GM23248 (cell line): Measurements from ENCODE around the gene KRT13. TPM values are rescaled to one million over a fixed set of nuclear protein-coding genes. Genes with fewer than 3 reads are reported as not detected.

Experiments used
- DNase-seq: peaks from one replicate; pipeline ENCODE4 v3.0.0-alpha.2; 2015
- H2AFZ ChIP-seq: fragments of 200-600 bp; sonication (generic); 2 replicates; pipeline ENCODE4 v1.6.1; 2016; ENCODE audit warnings: antibody characterized with exemption
- H3F3A ChIP-seq: fragments of 200-600 bp; sonication (generic); 2 replicates; pipeline ENCODE4 v1.6.1; 2016; ENCODE audit warnings: mild to moderate bottlenecking, antibody characterized with exemption, mixed run types; ENCODE audit not compliant: insufficient read depth
- H3K27ac ChIP-seq: fragments of 200-600 bp; sonication (generic); 2 replicates; pipeline ENCODE4 v1.5.1; 2016; ENCODE audit warnings: mild to moderate bottlenecking
- H3K27me3 ChIP-seq: fragments of 200-600 bp; sonication (generic); replicated peaks from 2 replicates; pipeline ENCODE4 v1.6.1; 2016; ENCODE audit warnings: mild to moderate bottlenecking; ENCODE audit not compliant: insufficient read depth
- H3K36me3 ChIP-seq: fragments of 200-600 bp; sonication (generic); 2 replicates; pipeline ENCODE4 v1.6.1; 2016; ENCODE audit warnings: low read depth, mild to moderate bottlenecking
- H3K4me1 ChIP-seq: fragments of 200-600 bp; sonication (generic); 2 replicates; pipeline ENCODE4 v1.6.1; 2016; ENCODE audit warnings: mild to moderate bottlenecking; ENCODE audit not compliant: insufficient read depth
- H3K4me2 ChIP-seq: fragments of 200-600 bp; sonication (generic); one replicate; pipeline ENCODE4 v1.6.1; 2016; ENCODE audit warnings: mild to moderate bottlenecking; ENCODE audit not compliant: unreplicated experiment
- H3K4me3 ChIP-seq: fragments of 200-600 bp; sonication (generic); 2 replicates; pipeline ENCODE4 v1.5.1; 2016; ENCODE audit warnings: mild to moderate bottlenecking
- H3K79me2 ChIP-seq: fragments of 200-600 bp; sonication (generic); 2 replicates; pipeline ENCODE4 v1.6.1; 2016; ENCODE audit warnings: mild to moderate bottlenecking; ENCODE audit not compliant: insufficient read depth
- H3K9ac ChIP-seq: fragments of 200-600 bp; sonication (generic); 2 replicates; pipeline ENCODE4 v1.6.1; 2016; ENCODE audit warnings: mild to moderate bottlenecking
- H3K9me2 ChIP-seq: fragments of 200-600 bp; sonication (generic); 2 replicates; pipeline ENCODE4 v1.6.1; 2016; ENCODE audit warnings: mixed run types, mild to moderate bottlenecking, moderate library complexity; ENCODE audit not compliant: insufficient read depth
- H3K9me3 ChIP-seq: fragments of 200-600 bp; sonication (generic); one replicate; pipeline ENCODE4 v1.6.1; 2017; ENCODE audit warnings: low read depth
- H4K20me1 ChIP-seq: fragments of 200-600 bp; sonication (generic); 2 replicates; pipeline ENCODE4 v1.6.0; 2016; ENCODE audit not compliant: insufficient read depth
- EZH2 ChIP-seq: fragments of 200-600 bp; sonication (generic); IDR thresholded peaks from 2 replicates; pipeline ENCODE4 v1.6.1; 2018; ENCODE audit warnings: antibody characterized with exemption, mild to moderate bottlenecking; ENCODE audit not compliant: insufficient read depth, poor library complexity, severe bottlenecking
- EZH2phosphoT487 ChIP-seq: fragments of 200-600 bp; sonication (generic); IDR thresholded peaks from 2 replicates; pipeline ENCODE4 v1.6.1; 2018; ENCODE audit warnings: antibody characterized with exemption, moderate library complexity, mild to moderate bottlenecking, low read depth; ENCODE audit not compliant: insufficient read depth
- WGBS, 2 experiments: methylation state at CpG; one replicate each; pipeline ENCODE4 v1.1.6; 2015 to 2017; ENCODE audit warnings: low lambda C conversion rate in 2 of 2, low coverage in 1 of 2; ENCODE audit errors: missing lambda C conversion rate in 2 of 2; 5-methylcytosine and 5-hydroxymethylcytosine counted together
- in situ Hi-C: fragments of 300-500 bp; cut with MboI; formaldehyde crosslinking; loops from 2 replicates; pipeline ENCODE4 v1.15.0; 2020
- polyA plus RNA-seq: library from polyadenylated mRNA; unstranded; fragments of >200 nt; fragmentation: Nextera tagmentation; extraction: Ambion mirVana; gene quantifications from 2 replicates; pipeline ENCODE4 v1.2.1, GENCODE V29; 2016
- total RNA-seq: library from RNA; depleted of rRNA; stranded (reverse); fragments of >200 nt; shearing (Covaris generic); gene quantifications from 2 replicates; pipeline ENCODE4 v1.2.3, GENCODE V29; 2014

The KRT13 gene
- total and polyA plus RNA-seq, 2 experiments from 2014 or later = not detected

GRCh38 chr17:41492351-41492750 lies 13.1 kb downstream of the KRT13 start:
- Histone ChIP-seq H4K20me1 (no peaks in the 10 kb centered on the region), H3K4me3 (no peak overlapping the region), H3K9me2 (no peaks in the 10 kb centered on the region), H3K4me2 (no peak overlapping the region), H3K27me3 (no peaks in the 10 kb centered on the region), H3K9me3 (no peaks in the 10 kb centered on the region), H3K79me2 (no peaks in the 10 kb centered on the region), H3K9ac (no peak overlapping the region), H3K4me1 (peaks cover 12% of the 10 kb centered on the region), H3K27ac (no peak overlapping the region), H3K36me3 (no peaks in the 10 kb centered on the region), H2AFZ (no peak overlapping the region), H3F3A (no peaks in the 10 kb centered on the region)
- TF ChIP-seq EZH2phosphoT487 (no peak), EZH2 (no peak)
- DNase-seq = no peak
- 70 to 72% methylated on average over 6 of the region's 6 CpGs for WGBS, 2 experiments
- in situ Hi-C loops = no loop called here

- Histone ChIP-seq H3K27ac (no peak overlapping the region), H3K4me2 (no peak overlapping the region), H3K4me3 (no peak overlapping the region), H4K20me1 (no peaks in the 10 kb centered on the region), H3K9ac (no peak overlapping the region), H3K36me3 (no peaks in the 10 kb centered on the region), H3K9me2 (no peaks in the 10 kb centered on the region), H3F3A (no peaks in the 10 kb centered on the region), H3K4me1 (peaks cover 11% of the 10 kb centered on the region), H2AFZ (no peak overlapping the region), H3K27me3 (no peaks in the 10 kb centered on the region), H3K9me3 (no peaks in the 10 kb centered on the region), H3K79me2 (no peaks in the 10 kb centered on the region)
- in situ Hi-C loops = no loop called here
- 52 to 76% methylated on average over 2 of the region's 2 CpGs for WGBS, 2 experiments
- no peak for DNase-seq
- TF ChIP-seq EZH2phosphoT487 = no peak
- no peak for TF ChIP-seq EZH2
Observed at GRCh38 chr17:41491476-41491875, 13.9 kb downstream of the KRT13 start.

DNA sequence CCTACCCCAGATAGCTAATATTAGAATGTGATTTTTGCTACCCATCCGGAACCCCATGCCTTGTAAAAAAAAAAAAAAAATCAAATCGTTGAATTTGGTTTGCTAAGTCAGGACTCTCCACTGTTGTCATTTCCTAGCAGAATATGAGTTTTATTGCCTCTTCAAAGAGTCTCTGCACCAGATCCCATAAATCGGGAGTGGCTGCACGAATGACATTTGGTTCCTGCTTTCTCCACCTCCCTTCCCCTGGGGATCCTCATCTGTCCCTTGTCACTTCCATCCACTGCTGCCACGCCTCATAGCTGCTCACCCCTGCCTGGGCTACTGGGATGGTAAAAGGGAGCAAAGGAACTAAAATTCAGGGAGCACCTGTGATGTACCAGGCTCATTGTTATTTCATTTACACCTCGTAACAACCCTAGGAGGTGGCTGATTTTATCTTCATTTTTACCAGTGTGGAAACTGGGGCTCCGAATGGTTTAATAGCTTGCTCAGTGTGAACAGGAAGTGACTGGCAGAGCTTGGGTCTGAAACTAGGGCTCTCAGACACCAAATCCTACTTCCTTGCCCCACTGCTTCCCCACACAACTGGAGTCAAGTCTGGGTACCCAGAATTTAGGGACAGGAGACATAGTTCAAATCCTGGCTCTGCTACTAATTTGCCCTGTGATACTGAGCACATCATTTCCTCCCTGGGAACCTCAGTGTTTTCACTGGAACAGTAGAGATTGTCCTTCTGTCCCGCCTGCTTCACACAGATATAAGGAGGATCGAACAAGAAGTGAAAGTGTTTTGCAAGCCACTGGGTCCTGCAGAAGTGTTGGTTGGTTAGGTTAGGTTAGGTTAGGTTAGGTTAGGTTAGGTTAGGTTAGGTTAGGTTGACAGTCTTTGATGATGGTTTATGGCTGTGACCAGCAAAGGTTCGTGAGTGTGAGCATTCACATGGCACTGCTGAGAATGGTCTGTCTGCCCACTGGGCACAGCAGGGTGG lies 15.1 kb downstream of the KRT13 start:
- H3K4me3 ChIP-seq = no peak overlapping the region
- H2AFZ ChIP-seq = no peak overlapping the region
- no peaks in the 10 kb centered on the region for H4K20me1 ChIP-seq
- TF ChIP-seq EZH2 (no peak), EZH2phosphoT487 (no peak)
- no peak overlapping the region for H3K27ac ChIP-seq
- no peaks in the 10 kb centered on the region for H3F3A ChIP-seq
- H3K27me3 ChIP-seq = no peaks in the 10 kb centered on the region
- H3K9me2 ChIP-seq = no peaks in the 10 kb centered on the region
- no peaks in the 10 kb centered on the region for H3K36me3 ChIP-seq
- H3K4me2 ChIP-seq = no peak overlapping the region
- DNase-seq = no peak
- no peaks in the 10 kb centered on the region for H3K79me2 ChIP-seq
- H3K9me3 ChIP-seq = no peaks in the 10 kb centered on the region
- peaks cover 9% of the 10 kb centered on the region for H3K4me1 ChIP-seq
- in situ Hi-C loops = no loop called here
- no peak overlapping the region for H3K9ac ChIP-seq
- WGBS, 2 experiments = 70 to 74% methylated on average over 10 of the region's 10 CpGs

DNA sequence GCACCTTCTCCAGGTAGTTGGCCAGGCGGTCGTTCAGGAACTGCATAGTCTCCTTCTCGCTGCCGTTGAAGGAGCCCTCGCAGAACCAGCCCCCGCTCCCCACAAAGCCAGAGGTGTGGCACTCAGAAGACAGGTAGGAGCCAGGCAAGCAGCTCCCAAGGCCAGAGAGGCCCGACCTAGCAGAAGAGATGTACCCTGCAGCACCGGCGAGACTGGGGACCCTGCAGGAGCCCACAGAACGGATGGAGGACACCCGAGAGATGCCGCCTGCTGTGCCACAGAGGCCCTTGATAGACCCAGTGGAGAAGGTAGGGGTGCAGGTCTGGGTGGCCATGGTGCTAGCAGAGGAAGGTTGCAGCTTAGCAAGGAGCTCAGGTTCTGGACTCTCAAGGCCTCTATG lies 15.9 kb downstream of the KRT13 start, which contains the start of gene KRT36:
Gene KRT36 (minus strand): TSS at position 380 of the 400 bp plus-strand sequence. CDS start 46 bp downstream, at position 334.
- no peaks in the 10 kb centered on the region for H3K79me2 ChIP-seq
- no peak within 1 kb of the TSS for H2AFZ ChIP-seq
- H3K4me3 ChIP-seq = no peak within 1 kb of the TSS
- no peaks in the 10 kb centered on the region for H3K9me2 ChIP-seq
- H3K9me3 ChIP-seq = no peaks in the 10 kb centered on the region
- in situ Hi-C loops = no loop called here
- DNase-seq = no peak
- no peaks in the 10 kb centered on the region for H4K20me1 ChIP-seq
- TF ChIP-seq EZH2phosphoT487 (no peak), EZH2 (no peak)
- no peaks in the 10 kb centered on the region for H3K36me3 ChIP-seq
- H3K4me2 ChIP-seq = no peak within 1 kb of the TSS
- 94 to 95% methylated on average over 12 of the region's 12 CpGs for WGBS, 2 experiments
- peaks cover 5% of the 10 kb centered on the region for H3K4me1 ChIP-seq
- H3K9ac ChIP-seq = no peak within 1 kb of the TSS
- no peak within 1 kb of the TSS for H3K27ac ChIP-seq
- H3K27me3 ChIP-seq = no peaks in the 10 kb centered on the region
- no peaks in the 10 kb centered on the region for H3F3A ChIP-seq
